Heart left ventricle (tissue), 13 donors: ENCODE data around the gene ST3GAL2.

Experiments
- CTCF ChIP-seq, 12 donors: fragments of 200-600 bp; sonication (generic) in 4 of 12; IDR thresholded peaks; one replicate each; pipeline versions ENCODE4 v1.5.0 to v1.8.0; 2018 to 2022; ENCODE audit warnings: antibody characterized with exemption in 12 of 12, mild to moderate bottlenecking in 5 of 12
- POLR2A ChIP-seq, 2 donors: fragments of 450-650 bp; IDR thresholded peaks; one replicate each; pipeline ENCODE4 v1.6.1; 2017; ENCODE audit warnings: antibody characterized with exemption in 2 of 2, mild to moderate bottlenecking in 2 of 2, moderate library complexity in 2 of 2
- donor health status: ischemic (EF 13 %, LVEDD 7.1; RV severe dilation, severe dysfunction).
- donor health status: DM: no; HTN: yes; CAD: no.
- donor health status: DM: no; HTN: no; CAD: no.
- donor health status: ischemic (EF 25% LVEDD 6.9; RV normal size, moderate dysfunction).
- donor health status: ischemic (EF 25% LVEDD 5.7; RV mildly dilated, moderate dysfunction).
- donor health status: ischemic (EF 35%, LVEDD 5.7; RV mildly dilated, moderate dysfunction).
- donor health status: nonischemic (EF 11% LVEDD 7.7; RV severe dilation, severe dysfunction).
- donor health status: DM: yes; HTN: yes; CAD: no.
- donor health status: PGD.
- donor health status: ischemic (EF 29% LVEDD 5.4; RV normal size, mild dysfunction).
- donor health status: nonischemic (EF 23%, LVEDD 6.1; RV moderate dilation, normal function).

- TF ChIP-seq CTCF (IDR thresholded peaks at IDR 0.05) (no peak), POLR2A (IDR thresholded peaks at IDR 0.05) (no peak)
Observed at GRCh38 chr16:70345840-70346239, 93.1 kb downstream of the ST3GAL2 start.
